Fibroblast of pulmonary artery (primary cell): ENCODE data around the gene PROS1.
A peak's percentile ranks its signal among the peaks of the same experiment; 100 is the strongest.

Source experiments
- DNase-seq: peaks from one replicate; pipeline ENCODE4 v3.0.0-alpha.2; 2010; ENCODE audit warnings: low read depth
- H3K4me3 ChIP-seq: replicated peaks from 2 replicates; pipeline ENCODE4 v1.5.1; 2011; ENCODE audit warnings: low read depth, mild to moderate bottlenecking, control low read depth, low read length, moderate library complexity
- TF ChIP-seq, protein P1 (sequence below): IDR thresholded peaks from 2 replicates; pipeline ENCODE4 v1.5.1; 2011; ENCODE audit warnings: mild to moderate bottlenecking, control low read depth, low read length, inconsistent platforms; ENCODE audit errors: missing control alignments

The PROS1 gene

DNA sequence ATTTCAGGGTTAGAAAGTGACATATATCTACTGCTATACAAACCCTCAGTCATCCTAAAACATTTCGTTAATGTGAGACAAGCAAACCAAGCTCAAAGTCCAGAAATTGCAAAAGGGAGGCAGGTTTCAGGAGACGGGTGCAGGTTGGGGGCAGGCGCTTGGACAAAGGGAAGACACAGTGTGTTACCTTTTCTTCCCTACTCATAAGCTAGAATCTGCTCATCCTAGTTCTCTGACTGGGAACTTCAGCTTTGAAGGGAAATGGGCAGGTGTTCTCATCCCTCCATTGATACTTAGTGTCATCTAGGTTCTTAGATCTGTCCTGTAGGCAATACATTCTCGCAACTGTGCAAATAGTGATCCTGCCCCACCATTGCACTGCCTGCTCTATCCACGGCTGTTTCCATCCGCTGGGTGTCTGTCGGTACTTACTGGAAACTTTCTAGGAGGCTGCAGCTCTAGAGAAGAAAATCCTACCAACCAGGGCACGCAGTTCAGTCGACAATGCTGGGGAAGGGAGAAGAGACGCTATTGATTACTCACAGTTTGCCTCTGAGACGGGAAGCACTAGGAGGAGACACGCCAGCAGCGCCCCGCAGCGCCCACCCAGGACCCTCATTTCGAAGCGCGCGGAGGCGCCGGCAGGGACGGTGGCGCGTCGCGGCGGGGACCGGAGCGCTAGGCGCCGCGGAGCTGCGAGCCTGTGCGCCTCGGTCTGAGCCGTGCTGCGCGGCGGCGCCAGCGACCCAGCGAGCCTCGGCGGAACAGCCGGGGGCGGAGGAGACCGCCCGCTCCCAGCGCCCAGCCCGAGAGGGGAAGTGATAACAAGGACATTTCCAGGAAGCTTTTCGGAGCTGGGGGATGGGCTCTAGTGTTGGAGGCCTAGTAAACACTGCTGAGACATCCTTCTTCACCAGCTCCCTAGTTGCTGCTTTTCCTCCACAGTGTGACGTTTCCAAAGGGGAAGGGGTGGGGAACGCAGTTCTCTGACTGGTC, at the start of gene PROS1:
TSS of gene PROS1 (minus strand) at position 766 of the 996 bp plus-strand sequence. CDS start at position 619, 147 bp downstream.
- H3K4me3 ChIP-seq = peak within 1 kb of the TSS; percentile 75
- DNase-seq = peak; percentile 93
- TF ChIP-seq, protein P1, sequence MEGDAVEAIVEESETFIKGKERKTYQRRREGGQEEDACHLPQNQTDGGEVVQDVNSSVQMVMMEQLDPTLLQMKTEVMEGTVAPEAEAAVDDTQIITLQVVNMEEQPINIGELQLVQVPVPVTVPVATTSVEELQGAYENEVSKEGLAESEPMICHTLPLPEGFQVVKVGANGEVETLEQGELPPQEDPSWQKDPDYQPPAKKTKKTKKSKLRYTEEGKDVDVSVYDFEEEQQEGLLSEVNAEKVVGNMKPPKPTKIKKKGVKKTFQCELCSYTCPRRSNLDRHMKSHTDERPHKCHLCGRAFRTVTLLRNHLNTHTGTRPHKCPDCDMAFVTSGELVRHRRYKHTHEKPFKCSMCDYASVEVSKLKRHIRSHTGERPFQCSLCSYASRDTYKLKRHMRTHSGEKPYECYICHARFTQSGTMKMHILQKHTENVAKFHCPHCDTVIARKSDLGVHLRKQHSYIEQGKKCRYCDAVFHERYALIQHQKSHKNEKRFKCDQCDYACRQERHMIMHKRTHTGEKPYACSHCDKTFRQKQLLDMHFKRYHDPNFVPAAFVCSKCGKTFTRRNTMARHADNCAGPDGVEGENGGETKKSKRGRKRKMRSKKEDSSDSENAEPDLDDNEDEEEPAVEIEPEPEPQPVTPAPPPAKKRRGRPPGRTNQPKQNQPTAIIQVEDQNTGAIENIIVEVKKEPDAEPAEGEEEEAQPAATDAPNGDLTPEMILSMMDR = no peak

GRCh38 chr3:94020293-94020692, 46.6 kb upstream of the PROS1 start:
- DNase-seq = no peak
- TF ChIP-seq, protein P1 = no peak
- H3K4me3 ChIP-seq = no peak overlapping the region

DNA sequence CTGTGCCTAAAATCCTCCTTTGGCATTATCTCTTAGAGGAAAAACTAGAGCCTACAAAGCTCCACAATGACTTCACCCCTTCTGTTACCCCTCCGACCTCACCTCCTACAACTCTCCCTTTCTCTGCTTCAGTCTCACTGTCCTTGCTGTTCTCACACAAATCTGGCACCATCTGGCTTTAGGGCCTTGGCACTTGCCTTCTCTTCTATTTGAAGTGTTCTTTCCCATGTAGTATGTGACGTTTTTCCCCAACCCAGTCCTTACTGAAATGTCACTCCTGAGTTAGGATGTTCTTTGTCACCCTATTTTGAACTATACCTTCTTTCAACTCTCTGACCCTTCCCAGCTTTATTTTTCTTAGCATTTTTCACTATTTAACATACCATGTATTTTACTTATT, 46.0 kb upstream of the PROS1 start:
- H3K4me3 ChIP-seq = no peak overlapping the region
- no peak for DNase-seq
- TF ChIP-seq, protein P1 = no peak

DNA sequence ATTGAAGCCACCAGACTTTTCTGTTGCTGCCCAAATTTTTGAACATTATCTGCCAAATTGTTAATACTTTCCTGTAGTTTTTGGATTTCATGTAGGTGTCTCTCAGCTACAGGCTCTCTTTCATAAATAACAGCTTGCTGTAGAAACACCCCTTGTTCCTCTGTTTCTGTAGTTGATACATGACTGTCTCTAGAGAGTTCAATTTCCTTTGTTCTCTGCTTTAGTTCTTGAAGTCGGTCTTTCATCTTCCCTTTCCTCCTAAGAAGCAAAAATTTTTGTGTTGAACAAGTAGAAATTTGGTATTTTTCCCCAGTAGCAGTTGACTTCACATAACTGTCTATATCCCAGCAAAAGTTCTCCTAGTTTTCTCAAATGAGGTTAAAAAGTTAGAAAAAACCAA, 41.3 kb upstream of the PROS1 start:
- no peak for DNase-seq
- H3K4me3 ChIP-seq = no peak overlapping the region
- TF ChIP-seq, protein P1 = no peak

- DNase-seq = no peak
- TF ChIP-seq, protein P1 = no peak
- no peak overlapping the region for H3K4me3 ChIP-seq
Measured at GRCh38 chr3:94012185-94012584, 38.5 kb upstream of the PROS1 start.

DNA sequence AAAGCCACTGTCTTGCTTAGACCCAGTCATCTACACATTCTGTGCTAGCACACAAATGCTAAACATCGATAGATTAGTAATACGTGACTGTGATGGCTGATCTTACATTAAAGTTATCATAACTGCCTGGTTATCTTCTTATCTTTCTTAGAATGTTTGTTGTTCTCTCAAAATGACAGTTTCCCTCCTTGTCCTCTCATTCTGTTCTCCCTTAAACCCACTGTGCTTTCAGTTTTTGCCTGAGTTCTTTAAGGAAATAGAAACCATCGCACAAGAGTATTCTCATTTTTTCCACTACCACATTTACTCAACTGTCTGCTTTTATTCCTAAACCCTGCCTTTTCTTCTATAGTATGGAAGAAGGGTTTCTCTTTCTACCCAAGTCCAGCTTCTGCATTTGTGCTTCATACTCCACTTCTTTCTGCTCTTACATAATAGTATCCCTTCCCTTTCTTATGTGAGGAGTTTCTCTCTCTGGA, 37.6 kb upstream of the PROS1 start:
- TF ChIP-seq, protein P1 = no peak
- H3K4me3 ChIP-seq = no peak overlapping the region
- DNase-seq = no peak
